Measurements from ENCODE around the gene MAEA.

Gene MAEA

DNA sequence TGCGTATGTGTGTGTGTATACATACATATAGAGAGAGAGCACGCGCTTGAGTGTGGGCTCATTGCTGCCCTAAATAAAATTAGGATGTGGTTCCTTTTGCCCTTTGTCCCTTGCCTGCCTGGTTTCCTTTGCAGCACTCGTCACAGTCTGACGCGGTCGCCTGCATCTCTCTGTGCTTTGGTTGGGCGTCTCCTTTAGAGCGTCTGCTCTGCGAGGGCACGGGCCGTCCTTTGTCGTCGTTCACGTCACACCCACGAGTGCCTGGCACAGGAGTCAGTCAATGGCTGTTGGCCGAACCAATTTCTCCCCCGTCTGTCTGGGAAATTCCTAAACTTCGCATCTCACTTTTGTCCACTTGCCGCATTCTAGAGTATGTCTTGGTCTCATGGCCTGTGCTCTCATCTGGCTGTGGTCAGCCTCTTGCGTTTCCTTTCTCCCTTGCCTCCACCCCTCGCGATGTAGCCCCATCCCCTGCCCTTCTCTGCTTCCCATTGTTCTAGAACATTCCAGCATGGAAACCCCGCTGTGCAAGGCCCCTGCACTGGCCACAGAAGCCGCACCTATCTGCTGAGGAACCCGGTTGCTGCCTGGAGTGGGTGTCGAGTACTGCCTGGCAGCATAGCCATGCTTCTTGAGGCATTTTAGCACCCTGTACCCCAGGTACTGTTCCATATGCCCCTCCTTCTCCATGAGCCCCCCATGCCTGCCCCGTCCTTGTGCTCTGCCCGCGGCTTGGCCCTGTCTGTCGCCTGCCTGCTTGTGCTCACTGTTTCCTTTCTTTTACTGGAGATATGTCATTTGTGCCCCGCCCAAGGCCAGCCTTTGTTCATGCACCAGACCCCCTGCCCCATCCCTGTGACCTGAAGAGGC, 8.0 kb downstream of the MAEA start:
- H3K4me3 ChIP-seq (ENCODE audit: low read depth, low read length), result no peak overlapping the region
- TF ChIP-seq, protein P1, sequence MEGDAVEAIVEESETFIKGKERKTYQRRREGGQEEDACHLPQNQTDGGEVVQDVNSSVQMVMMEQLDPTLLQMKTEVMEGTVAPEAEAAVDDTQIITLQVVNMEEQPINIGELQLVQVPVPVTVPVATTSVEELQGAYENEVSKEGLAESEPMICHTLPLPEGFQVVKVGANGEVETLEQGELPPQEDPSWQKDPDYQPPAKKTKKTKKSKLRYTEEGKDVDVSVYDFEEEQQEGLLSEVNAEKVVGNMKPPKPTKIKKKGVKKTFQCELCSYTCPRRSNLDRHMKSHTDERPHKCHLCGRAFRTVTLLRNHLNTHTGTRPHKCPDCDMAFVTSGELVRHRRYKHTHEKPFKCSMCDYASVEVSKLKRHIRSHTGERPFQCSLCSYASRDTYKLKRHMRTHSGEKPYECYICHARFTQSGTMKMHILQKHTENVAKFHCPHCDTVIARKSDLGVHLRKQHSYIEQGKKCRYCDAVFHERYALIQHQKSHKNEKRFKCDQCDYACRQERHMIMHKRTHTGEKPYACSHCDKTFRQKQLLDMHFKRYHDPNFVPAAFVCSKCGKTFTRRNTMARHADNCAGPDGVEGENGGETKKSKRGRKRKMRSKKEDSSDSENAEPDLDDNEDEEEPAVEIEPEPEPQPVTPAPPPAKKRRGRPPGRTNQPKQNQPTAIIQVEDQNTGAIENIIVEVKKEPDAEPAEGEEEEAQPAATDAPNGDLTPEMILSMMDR (IDR thresholded peaks at IDR 0.05; ENCODE audit: low read depth, low read length), result no peak

DNA sequence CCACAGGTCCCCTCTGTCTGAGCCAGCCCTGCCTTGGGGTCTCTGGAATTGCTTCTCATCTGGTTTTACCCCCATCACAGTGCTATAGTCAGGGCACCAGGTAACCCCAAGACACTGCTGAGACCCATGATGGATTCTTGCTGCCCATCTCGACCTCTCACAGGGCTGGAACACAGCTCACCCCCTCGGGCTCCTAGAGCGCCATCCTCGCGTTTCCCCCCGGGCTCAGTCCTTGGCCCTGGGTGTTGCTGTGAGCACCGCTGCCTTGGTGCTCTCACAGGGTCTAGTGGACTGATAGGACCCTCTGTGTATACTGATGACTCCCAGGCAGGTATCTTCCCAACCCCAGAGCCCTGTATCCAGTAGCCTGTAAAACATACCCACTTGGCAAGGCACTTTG, 8.8 kb downstream of the MAEA start:
- TF ChIP-seq, protein P1 (IDR thresholded peaks at IDR 0.05; ENCODE audit: low read depth, low read length), result no peak
- no peak overlapping the region for H3K4me3 ChIP-seq (ENCODE audit: low read depth, low read length)

DNA sequence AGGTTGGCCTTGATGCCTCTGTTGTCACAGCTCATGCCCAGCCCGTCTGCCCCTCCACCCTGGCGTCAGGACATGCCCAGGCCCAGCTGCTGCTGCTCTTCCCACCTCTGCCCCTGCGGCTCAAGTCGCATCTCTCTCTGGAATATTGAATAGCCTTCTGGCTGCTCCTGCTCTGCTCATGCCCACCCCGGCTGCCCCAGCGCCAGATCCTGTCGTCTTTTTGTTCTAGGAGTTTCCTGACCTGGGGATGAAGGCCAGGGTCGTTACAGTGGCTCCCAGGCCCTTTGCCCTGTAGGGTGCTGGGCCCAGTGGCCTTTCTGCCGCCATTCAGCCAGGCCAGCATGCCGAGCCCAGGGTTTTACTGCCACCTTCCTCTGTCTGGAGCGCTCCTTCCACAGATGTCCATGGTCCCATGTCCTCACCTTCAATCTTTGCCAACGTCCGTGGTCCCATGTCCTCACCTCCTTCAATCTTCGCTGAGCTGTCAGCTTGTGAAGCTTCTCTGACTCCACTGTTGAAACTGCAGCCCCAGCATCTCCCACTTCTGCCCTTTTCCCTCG, 9.7 kb downstream of the MAEA start:
- H3K4me3 ChIP-seq (ENCODE audit: low read depth, low read length), result no peak overlapping the region
- TF ChIP-seq, protein P1 (IDR thresholded peaks at IDR 0.05; ENCODE audit: low read depth, low read length), result no peak

DNA sequence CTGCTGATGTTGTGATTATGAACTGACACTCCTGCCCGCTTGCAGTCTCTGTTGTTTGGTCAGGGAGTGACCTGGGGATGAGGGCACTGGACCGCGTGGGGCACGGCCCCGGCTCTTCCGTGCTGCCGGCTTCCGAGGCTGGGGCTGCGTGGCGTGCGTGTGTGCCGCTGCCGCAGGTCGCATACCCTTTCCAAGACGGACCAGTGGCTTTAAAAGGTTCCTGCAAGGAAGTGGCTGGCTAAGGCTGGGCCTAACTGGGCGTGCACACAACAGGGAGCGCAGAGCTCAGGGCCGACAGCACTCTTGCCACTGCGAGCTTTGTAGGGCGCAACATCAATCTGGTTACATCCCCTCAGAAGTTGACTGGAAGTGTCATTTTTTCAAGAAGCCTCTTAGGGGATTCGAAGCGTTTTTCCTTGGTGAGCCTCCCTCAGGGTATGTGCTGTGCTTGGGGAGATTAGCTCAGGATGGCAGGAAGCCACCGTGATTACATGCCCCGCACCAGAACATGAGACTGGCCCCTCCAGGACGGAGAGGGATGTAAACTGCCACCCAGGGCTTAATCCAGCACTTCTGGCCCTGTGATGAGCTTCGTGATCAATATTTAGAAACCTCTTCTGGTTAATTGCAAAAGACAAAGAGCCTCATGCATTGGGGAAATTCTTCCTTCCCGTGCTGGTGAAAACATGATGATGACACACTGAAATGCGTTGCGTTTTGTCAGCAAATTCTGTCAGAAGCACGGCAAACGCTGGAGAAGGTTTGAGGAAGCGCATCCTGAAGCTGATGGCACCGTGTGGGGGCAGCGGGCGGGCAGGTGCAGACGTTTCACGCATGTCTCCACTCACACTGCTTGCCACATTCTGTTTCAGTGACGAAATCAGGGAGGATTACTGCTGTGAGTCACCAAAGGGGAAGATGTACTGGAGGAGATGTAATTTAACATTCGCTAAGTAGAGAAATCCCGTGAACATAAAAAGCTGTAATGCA, 11.1 kb downstream of the MAEA start:
- H3K4me3 ChIP-seq (ENCODE audit: low read depth, low read length), result no peak overlapping the region
- TF ChIP-seq, protein P1 (IDR thresholded peaks at IDR 0.05; ENCODE audit: low read depth, low read length), result no peak

DNA sequence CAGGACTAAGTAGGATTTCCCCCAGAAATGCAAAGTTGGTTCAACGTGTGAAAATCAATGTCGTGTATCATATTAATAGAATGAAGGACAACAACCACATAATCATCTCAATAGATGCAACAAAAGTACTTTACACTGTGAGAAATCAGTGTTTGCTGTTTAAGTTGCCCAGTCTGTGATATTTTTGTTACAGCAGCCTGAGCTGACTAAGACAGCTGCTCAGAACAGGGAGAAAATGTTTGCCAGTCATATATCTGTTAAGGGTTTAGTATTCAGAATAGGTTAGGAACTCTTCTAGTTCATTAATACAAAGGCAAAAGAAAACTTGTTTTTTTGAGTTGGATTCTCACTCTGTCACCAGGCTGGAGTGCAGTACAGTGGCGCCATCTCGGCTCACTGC, 12.5 kb downstream of the MAEA start:
- TF ChIP-seq, protein P1 (IDR thresholded peaks at IDR 0.05; ENCODE audit: low read depth, low read length), result no peak

DNA sequence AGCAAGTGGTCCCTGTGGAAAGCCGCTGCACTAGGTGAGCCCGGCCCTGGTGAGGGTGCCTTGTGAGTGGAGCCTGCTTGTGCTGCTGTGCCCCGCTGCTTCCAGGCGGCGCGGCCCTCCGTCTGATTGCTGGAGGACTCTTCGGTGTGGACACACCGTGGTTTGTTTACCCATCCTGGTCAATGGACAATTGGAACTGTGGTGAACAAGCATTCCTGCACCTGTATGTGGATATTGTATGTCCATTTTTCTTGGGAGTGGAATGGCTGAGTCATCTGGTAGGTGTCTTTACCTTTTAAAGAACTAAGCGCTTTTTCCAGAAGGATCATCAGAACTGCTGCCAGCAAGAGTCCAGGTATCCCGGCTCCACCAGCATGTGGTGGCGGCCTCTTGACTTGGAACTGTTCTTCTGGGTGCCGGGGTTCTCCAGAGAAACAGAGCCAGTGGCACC, 15.6 kb downstream of the MAEA start:
- H3K4me3 ChIP-seq (ENCODE audit: low read depth, low read length), result no peak overlapping the region

More for the DNA sequence above, 12.5 kb downstream of the MAEA start:
- H3K4me3 ChIP-seq (ENCODE audit: low read depth, low read length), result no peak overlapping the region

More for the DNA sequence above, 15.6 kb downstream of the MAEA start:
- TF ChIP-seq, protein P1 (IDR thresholded peaks at IDR 0.05; ENCODE audit: low read depth, low read length), result no peak

Measured in WI38 (cell line).